Breast epithelium (tissue), 3 donors: ENCODE measurements around the gene CCDC9B.

Source experiments
- CTCF ChIP-seq, 3 donors: fragments of 450-650 bp; IDR thresholded peaks; one replicate each; pipeline ENCODE4 v1.5.1; 2016 to 2017; ENCODE audit warnings: antibody characterized with exemption in 3 of 3, mild to moderate bottlenecking in 3 of 3, moderate library complexity in 3 of 3
- POLR2A ChIP-seq: fragments of 450-650 bp; IDR thresholded peaks from one replicate; pipeline ENCODE4 v1.6.1; 2016; ENCODE audit warnings: antibody characterized with exemption, mild to moderate bottlenecking, moderate library complexity
- POLR2AphosphoS5 ChIP-seq, 3 donors: sonication (generic); formaldehyde crosslinking; IDR thresholded peaks; one replicate each; pipeline ENCODE4 v1.6.1; 2017; ENCODE audit warnings: antibody characterized with exemption in 3 of 3

GRCh38 chr15:40303576-40303975, 37.2 kb downstream of the CCDC9B start:
- no peak for TF ChIP-seq POLR2AphosphoS5 (IDR thresholded peaks at IDR 0.05)
- no peak for TF ChIP-seq CTCF (IDR thresholded peaks at IDR 0.05)
- TF ChIP-seq POLR2A = no peak
